LNCaP clone FGC (cell line): Measurements from ENCODE around the gene KRTAP1-5.

Experiments
- DNase-seq: peaks from one replicate; pipeline ENCODE4 v3.0.0-alpha.2; 2011; ENCODE audit warnings: low read depth
- H3K4me3 ChIP-seq: 2 replicates; pipeline ENCODE4 v1.5.1; 2011; ENCODE audit warnings: mild to moderate bottlenecking, low read depth, low read length, control low read depth
- TF ChIP-seq, protein P1 (sequence below): IDR thresholded peaks from 2 replicates; pipeline ENCODE4 v1.5.1; 2012; ENCODE audit warnings: mild to moderate bottlenecking; ENCODE audit not compliant: control insufficient read depth, insufficient read depth; ENCODE audit errors: extremely low read depth

KRTAP1-5 gene, protein sequence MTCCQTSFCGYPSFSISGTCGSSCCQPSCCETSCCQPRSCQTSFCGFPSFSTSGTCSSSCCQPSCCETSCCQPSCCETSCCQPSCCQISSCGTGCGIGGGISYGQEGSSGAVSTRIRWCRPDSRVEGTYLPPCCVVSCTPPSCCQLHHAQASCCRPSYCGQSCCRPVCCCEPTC

DNA sequence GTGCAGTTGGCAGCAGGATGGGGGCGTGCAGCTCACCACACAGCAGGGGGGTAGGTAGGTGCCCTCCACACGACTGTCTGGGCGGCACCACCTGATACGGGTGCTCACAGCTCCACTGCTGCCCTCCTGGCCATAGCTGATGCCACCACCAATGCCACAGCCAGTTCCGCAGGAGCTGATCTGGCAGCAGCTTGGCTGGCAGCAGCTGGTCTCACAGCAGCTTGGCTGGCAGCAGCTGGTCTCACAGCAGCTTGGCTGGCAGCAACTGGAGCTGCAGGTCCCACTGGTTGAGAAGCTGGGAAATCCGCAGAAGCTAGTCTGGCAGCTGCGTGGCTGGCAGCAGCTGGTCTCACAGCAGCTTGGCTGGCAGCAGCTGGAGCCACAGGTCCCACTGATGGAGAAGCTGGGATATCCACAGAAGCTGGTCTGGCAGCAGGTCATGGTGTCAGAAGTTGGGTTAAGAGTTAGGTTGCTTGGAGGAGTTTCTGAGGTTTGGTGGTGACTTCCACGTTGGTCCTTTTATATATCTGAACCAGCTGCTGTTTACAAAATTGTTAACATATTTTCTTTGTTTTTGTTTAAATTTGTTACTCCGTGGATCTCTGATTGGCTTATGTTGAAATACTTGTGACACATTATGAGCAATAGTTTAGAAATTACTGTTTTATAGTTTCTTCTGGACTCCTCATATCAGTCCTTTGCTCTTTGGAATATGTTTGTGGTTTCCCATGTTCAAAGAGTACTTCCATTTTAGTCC lies at the start of gene KRTAP1-5:
Gene KRTAP1-5 (minus strand): TSS at position 494 of the 757 bp plus-strand sequence. CDS start 53 bp downstream, at position 441.
- DNase-seq, result no peak
- no peak within 1 kb of the TSS for H3K4me3 ChIP-seq
- TF ChIP-seq, protein P1, sequence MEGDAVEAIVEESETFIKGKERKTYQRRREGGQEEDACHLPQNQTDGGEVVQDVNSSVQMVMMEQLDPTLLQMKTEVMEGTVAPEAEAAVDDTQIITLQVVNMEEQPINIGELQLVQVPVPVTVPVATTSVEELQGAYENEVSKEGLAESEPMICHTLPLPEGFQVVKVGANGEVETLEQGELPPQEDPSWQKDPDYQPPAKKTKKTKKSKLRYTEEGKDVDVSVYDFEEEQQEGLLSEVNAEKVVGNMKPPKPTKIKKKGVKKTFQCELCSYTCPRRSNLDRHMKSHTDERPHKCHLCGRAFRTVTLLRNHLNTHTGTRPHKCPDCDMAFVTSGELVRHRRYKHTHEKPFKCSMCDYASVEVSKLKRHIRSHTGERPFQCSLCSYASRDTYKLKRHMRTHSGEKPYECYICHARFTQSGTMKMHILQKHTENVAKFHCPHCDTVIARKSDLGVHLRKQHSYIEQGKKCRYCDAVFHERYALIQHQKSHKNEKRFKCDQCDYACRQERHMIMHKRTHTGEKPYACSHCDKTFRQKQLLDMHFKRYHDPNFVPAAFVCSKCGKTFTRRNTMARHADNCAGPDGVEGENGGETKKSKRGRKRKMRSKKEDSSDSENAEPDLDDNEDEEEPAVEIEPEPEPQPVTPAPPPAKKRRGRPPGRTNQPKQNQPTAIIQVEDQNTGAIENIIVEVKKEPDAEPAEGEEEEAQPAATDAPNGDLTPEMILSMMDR, result no peak

DNA sequence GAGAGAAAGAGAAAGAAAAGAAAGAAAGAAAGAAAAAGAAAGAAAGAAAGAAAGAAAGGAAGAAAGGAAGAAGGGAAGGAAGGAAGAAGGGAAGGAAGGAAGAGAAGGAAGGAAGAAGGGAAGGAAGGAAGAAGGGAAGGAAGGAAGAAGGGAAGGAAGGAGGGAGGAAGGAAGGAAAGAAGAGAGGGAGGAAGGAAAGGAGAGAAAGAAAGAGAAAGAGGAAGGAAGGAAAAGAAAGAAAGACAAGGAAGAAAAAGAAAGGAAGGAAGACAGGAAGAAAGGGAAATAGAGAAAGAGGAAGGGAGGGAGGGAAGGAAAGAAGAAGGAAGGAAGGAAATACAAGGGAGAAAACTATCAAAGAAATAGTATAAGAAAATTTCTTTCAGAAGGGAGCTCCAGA lies 49.8 kb upstream of the KRTAP1-5 start:
- DNase-seq, result no peak
- TF ChIP-seq, protein P1, result no peak
- H3K4me3 ChIP-seq, result no peak overlapping the region

DNA sequence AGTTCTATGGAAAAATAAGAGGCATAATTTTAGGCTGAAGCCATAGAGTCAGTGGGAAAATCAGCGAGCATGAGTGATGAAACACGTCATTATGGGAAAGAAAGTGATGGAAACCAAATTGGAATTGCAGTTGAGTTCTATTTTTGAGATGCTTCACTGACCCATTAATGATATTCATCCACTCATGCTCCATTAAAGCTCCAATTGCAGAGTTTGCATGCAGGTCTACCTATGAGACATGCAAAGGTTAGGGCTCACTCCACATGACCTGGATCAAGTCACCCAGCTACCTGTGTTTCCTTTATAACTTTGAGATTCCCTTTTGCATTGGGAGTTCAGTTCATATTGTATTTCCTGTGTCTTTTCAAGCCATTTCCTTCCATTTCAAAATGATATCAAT lies 46.7 kb upstream of the KRTAP1-5 start:
- no peak overlapping the region for H3K4me3 ChIP-seq
- TF ChIP-seq, protein P1, result no peak
- no peak for DNase-seq

DNA sequence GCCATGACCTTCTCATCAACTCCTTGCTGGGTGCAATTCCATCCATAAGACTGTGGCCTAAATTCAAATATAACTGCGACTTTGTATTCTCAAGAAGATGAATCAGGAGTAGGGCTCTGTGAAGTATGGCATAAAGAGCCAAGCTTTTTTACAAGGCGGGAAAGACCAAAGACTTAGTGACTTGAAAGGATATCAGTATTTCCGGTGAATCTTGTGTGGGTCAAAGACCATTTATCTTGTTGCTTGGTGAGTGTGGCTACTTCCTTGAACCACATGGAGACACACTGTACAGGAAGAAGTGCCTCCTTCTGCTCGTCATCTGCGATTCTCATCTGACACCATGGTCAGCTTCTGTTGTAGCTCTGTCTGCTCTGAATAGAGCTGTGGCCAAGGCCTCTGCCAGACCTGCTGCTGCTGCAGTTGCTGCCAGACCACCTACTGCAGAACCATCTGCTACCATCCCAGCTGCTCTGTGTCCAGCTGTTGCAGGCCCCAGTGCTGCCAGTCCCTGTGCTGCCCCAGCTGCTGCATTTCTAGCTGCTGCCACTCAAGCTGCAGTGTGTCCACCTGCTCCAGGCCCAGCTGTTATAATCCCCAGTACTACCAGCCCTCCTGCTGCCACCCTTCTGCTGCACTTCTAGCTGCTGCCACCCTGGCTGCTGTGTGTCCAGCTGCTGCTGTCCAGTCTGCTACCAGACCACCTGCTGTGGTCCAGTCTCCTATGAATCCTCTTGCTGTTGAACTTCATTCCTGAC lies 44.8 kb upstream of the KRTAP1-5 start:
- no peak overlapping the region for H3K4me3 ChIP-seq
- DNase-seq, result no peak
- TF ChIP-seq, protein P1, result no peak

DNA sequence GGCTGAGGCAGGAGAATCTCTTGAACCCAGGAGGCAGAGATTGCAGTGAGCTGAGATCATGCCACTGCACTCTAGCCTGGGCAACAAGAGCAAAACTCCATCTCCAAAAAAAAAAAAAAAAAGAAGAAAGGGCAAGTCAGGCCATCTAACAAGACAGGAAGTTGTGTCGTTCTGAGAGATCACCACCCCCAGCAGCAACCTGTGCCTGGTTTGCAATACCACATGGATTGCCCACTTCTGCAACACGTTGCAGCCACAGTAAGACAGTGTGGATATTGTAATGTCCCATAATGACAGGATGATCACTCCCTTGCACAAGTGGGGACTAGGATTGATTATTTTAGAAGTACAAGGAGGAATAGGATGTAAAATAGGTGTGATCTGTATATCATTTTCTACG lies 42.0 kb upstream of the KRTAP1-5 start:
- DNase-seq, result no peak
- H3K4me3 ChIP-seq, result no peak overlapping the region
- TF ChIP-seq, protein P1, result no peak

DNA sequence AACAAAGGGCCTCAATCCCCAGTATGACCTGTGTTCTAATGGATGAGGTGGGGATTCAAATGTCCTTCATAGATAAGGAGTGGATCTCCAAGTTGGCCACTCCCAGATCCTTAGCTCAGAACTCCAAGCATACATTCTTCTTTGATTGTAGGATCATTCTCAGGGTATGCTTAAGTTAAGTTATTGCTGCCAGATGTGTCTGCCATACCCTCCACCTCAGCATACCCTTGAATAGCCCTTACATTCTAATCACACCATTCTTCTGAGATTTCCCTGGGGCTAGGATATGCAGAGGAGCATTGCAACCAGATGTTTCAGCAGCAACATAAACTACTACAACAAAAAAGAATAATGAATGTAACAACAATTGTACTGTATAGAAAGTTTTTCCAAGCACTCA lies 40.3 kb upstream of the KRTAP1-5 start:
- H3K4me3 ChIP-seq, result no peak overlapping the region
- TF ChIP-seq, protein P1, result no peak
- no peak for DNase-seq
